Naive thymus-derived CD8-positive, alpha-beta T cell (primary cell): ENCODE results near the gene CAMKMT. TPM values are rescaled to one million over a fixed set of nuclear protein-coding genes. Genes with fewer than 3 reads are reported as not detected.

Experiments
- ATAC-seq, 2 donors: fragments of 150-1000 bp; cut with Tn5 transposase in 1 of 2; sonication (Bioruptor Pico), chemical (Tn5 transposase) in 1 of 2; 1 replicate in 1 of 2; 2 replicates in 1 of 2; pipeline ENCODE4 v1.10.0; 2021; ENCODE audit warnings: mild to moderate bottlenecking in 2 of 2, moderate library complexity in 2 of 2
- POLR2A ChIA-PET: fragments of 350-600 bp; sonication (Branson Sonifier 250); formaldehyde crosslinking; loops from one replicate; lab custom pipeline; 2021; ENCODE audit warnings: antibody characterized with exemption; lab: Charles Lee
- DNase-seq, 10 donors: peaks; one replicate each; pipeline versions ENCODE4 v3.0.0 to v3.0.0-alpha.2; 2020 to 2022
- H3K27ac Mint-ChIP-seq, 10 donors: one replicate each; pipeline ENCODE4 v1.8.0; 2020 to 2022; ENCODE audit warnings: mild to moderate bottlenecking in 10 of 10, mixed read lengths in 10 of 10, moderate library complexity in 4 of 10, inconsistent platforms in 1 of 10
- H3K27me3 Mint-ChIP-seq, 5 donors: one replicate each; pipeline ENCODE4 v1.8.0; 2021 to 2022; ENCODE audit warnings: mixed read lengths in 5 of 5
- H3K36me3 Mint-ChIP-seq, 3 donors: one replicate each; pipeline ENCODE4 v1.8.0; 2020 to 2022; ENCODE audit warnings: mixed read lengths in 3 of 3, mild to moderate bottlenecking in 2 of 3, inconsistent platforms in 1 of 3
- H3K4me1 Mint-ChIP-seq, 4 donors: one replicate each; pipeline ENCODE4 v1.8.0; 2021 to 2022; ENCODE audit warnings: mixed read lengths in 4 of 4
- H3K4me3 Mint-ChIP-seq, 10 donors: one replicate each; pipeline ENCODE4 v1.8.0; 2020 to 2022; ENCODE audit warnings: mild to moderate bottlenecking in 10 of 10, mixed read lengths in 10 of 10, moderate library complexity in 6 of 10, inconsistent platforms in 1 of 10
- H3K9me3 Mint-ChIP-seq, 9 donors: one replicate each; pipeline ENCODE4 v1.8.0; 2020 to 2022; ENCODE audit warnings: mixed read lengths in 9 of 9, mild to moderate bottlenecking in 3 of 9, inconsistent platforms in 1 of 9, moderate library complexity in 1 of 9
- polyA plus RNA-seq, 3 donors: library from polyadenylated mRNA; unstranded; fragments of 300-500 nt; fragmentation: Illumina TruSeq; gene quantifications; one replicate each; pipeline ENCODE4 v1.2.3, GENCODE V29; 2021
- total RNA-seq, 8 experiments: library from RNA in 2 of 8; stranded (reverse) in 2 of 8; gene quantifications; one replicate each; pipeline ENCODE4 v1.2.3 and lab custom pipeline; 2021 to 2026

The CAMKMT gene
- total and polyA plus RNA-seq, 5 experiments from 2014 or later = 17.1 to 22.9 (median 20.5) TPM

DNA sequence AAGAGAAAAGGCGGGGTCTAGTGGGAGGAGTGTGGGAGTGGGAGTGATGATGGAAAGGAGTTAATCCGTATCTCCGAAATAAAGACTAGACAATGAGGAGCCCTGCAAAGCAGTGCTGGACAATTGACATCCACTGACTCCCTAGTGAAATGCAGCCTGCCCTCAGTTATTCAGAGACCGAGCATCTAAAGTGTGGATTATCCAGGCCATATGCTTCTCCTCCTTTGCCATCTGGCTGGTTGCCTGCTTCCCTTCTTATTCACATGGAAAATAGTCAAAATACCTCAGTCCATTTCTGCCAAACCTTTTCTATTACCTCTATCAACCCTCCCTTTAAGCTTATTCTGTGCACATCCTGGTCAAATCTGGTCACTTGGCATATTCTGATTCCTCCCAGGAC is 291.0 kb downstream of the CAMKMT start:
- POLR2A ChIA-PET = no interaction called here

DNA sequence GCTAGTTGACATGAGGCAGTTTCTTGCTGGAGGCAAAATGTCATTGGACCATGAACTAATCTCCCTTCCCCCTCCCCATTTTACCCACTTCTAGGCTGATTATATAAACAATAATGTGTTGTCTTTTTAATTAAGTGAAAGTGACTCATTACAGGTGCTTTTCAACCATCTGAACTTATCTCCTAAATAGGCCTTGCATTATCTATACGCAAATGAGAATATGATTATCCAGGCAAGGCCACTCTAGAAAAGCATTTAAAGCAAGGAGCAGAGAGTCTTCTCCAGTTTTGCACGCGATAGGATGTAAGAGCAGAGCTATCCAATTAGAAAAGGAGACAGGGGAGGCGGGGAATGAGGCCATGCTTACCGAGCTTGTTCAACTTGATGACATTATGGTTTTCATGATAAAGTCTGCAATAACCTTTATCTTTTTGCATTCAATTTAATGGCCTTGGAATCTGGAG is 293.7 kb downstream of the CAMKMT start:
- peaks cover 0 to 7% (median 0%) of the 10 kb centered on the region in 4 donors for H3K4me1 Mint-ChIP-seq
- ATAC-seq = no peak
- H3K4me3 Mint-ChIP-seq = no peak overlapping the region
- DNase-seq = no peak
- H3K27me3 Mint-ChIP-seq = no peaks in the 10 kb centered on the region
- no peaks in the 10 kb centered on the region for H3K9me3 Mint-ChIP-seq
- H3K27ac Mint-ChIP-seq = no peak overlapping the region
- peaks cover 0 to 6% (median 0%) of the 10 kb centered on the region in 3 donors for H3K36me3 Mint-ChIP-seq
- POLR2A ChIA-PET = interaction anchor here (0.6 kb wide), 1 partner anchor 26 kb away, joined by 3 read pairs; no protein-coding TSS in a partner anchor

More for the DNA sequence above, 291.0 kb downstream of the CAMKMT start:
- ATAC-seq (no peak), DNase-seq (no peak)
- Mint-ChIP-seq H3K36me3 (no peaks in the 10 kb centered on the region), H3K27me3 (no peaks in the 10 kb centered on the region), H3K27ac (no peak overlapping the region), H3K4me1 (peaks cover 0 to 7% (median 0%) of the 10 kb centered on the region in 4 donors), H3K9me3 (no peaks in the 10 kb centered on the region), H3K4me3 (no peak overlapping the region)

DNA sequence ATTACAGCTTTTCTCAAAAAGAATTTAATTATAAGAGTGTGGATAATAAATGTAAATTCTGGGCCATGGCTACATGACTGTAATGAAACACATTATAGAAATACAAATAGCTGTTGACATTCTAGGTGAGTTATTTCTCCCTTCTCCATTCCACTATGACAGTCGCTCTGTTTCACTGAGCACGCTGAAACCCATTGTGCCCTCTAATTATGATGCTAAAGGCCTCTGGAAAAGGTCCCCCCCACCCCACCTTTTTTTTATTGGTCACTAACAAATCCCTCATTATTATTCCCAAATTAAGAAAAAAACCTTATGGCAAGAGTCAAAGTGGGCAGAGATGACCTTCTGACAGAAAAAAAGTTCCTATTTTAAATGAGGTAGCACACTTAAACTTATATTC is 294.7 kb downstream of the CAMKMT start:
- Mint-ChIP-seq H3K4me1 (peaks cover 0 to 7% (median 0%) of the 10 kb centered on the region in 4 donors), H3K36me3 (peaks cover 0 to 9% (median 0%) of the 10 kb centered on the region in 3 donors), H3K27ac (no peak overlapping the region), H3K27me3 (no peaks in the 10 kb centered on the region), H3K9me3 (no peaks in the 10 kb centered on the region), H3K4me3 (no peak overlapping the region)
- DNase-seq (no peak), ATAC-seq (no peak)
- POLR2A ChIA-PET = no interaction called here

DNA sequence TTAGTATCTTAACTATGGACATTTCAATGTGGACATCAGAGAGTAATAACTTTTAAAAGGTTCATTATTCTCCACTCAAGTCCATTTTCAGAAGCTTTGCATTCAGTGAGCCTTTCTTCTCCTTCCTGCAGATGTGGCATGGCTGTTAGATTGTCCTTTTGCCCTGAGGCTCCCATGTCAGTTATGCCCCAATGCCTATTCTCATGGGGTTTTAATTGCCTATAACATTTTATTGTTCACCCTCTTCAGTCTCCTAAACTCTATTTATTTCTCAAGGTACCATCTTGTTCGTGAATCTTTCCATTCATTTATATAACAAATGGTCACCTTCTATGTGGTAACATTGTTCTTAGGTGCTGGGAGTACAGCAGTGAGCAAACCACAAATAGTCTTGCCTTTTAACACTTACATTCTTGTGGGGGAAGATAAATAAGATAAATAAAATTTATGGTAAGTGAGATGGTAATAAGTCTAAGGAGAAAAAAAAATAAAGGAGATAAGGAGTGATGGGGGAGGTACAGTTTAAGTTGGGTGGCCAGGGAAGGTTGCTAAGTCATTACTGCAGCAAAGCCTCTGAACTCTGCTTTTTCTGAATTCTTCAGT is 301.8 kb downstream of the CAMKMT start:
- no peaks in the 10 kb centered on the region for H3K9me3 Mint-ChIP-seq

DNA sequence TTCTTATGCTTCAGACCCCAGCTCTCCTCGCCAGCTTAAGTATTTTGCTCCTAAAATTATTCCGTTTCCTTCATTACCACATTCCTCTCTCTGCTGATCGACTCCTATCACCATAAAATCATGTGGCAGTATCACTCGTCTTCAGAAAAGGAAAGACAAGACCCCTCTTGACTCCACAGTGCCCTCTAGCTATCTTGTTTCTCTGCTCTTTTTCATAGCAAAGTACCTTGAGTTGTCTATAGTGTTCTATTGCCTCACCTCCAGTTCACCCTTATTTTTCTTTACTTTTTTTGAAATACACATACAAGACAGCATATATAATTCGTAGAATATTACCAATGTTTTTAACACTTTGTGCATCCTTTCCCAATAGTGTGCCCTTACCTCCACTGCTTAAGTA is 306.6 kb downstream of the CAMKMT start:
- no peak for DNase-seq
- POLR2A ChIA-PET = no interaction called here
- no peaks in the 10 kb centered on the region for H3K27me3 Mint-ChIP-seq
- no peak for ATAC-seq
- no peak overlapping the region for H3K4me3 Mint-ChIP-seq
- no peaks in the 10 kb centered on the region for H3K9me3 Mint-ChIP-seq
- H3K36me3 Mint-ChIP-seq = peaks cover 0 to 8% (median 0%) of the 10 kb centered on the region in 3 donors
- H3K4me1 Mint-ChIP-seq = peaks cover 0 to 15% (median 3%) of the 10 kb centered on the region in 4 donors
- peak overlapping the region in 1 of 10 donors; percentile 56 for H3K27ac Mint-ChIP-seq

More for the DNA sequence above, 301.8 kb downstream of the CAMKMT start:
- POLR2A ChIA-PET = interaction anchor here (0.6 kb wide), 1 partner anchor 35 kb away, joined by 4 read pairs; no protein-coding TSS in a partner anchor
- Mint-ChIP-seq H3K27ac (no peak overlapping the region), H3K27me3 (no peaks in the 10 kb centered on the region), H3K36me3 (peaks cover 0 to 8% (median 4%) of the 10 kb centered on the region in 3 donors), H3K4me3 (no peak overlapping the region), H3K4me1 (peaks cover 0 to 8% (median 0%) of the 10 kb centered on the region in 4 donors)
- ATAC-seq = no peak
- DNase-seq = no peak

DNA sequence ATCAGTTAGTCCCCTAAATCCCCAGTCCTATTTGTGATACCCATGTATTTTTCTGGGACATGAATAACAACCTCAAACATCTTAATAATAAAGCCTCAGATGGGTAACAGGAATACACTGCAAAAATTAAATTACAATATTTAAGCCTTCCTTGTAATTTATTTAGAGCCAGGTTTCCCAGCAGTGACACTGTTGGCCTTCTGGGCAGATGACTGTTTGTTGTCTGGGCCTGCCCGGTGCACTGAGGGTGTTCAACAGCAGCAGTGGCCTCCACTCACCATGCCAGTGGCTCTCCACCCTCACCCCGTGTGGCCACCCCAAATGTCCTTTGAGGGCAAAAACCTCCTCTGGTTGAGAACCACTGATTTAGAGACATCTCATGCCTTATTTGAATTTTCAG is 309.5 kb downstream of the CAMKMT start:
- H3K27me3 Mint-ChIP-seq = no peaks in the 10 kb centered on the region
- peaks cover 0 to 17% (median 3%) of the 10 kb centered on the region in 4 donors for H3K4me1 Mint-ChIP-seq
- ATAC-seq (no peak), DNase-seq (no peak)
- H3K9me3 Mint-ChIP-seq = no peaks in the 10 kb centered on the region
- no peak overlapping the region for H3K4me3 Mint-ChIP-seq
- peak overlapping the region in 1 of 10 donors; percentile 72 for H3K27ac Mint-ChIP-seq
- peaks cover 0 to 8% (median 0%) of the 10 kb centered on the region in 3 donors for H3K36me3 Mint-ChIP-seq
- POLR2A ChIA-PET = no interaction called here

DNA sequence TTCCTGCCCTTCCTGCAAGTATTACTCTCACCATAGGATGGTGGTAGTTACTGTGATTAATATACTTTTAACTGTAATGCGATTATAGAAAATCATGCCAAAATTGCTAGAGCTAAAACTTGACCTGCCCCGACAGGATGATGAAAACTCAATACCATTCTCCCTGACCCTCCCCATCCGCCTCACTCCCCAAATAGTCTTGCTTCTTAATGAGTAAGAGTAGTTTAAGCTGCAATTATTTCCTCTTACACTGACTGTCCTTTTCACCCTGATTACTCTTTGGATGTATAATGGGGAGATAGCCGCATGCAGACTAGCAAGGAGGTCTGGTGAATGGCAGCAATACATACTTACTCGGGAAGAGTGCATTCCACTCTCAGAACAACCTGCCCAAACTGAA is 310.2 kb downstream of the CAMKMT start:
- no peaks in the 10 kb centered on the region for H3K9me3 Mint-ChIP-seq
- no peak overlapping the region for H3K4me3 Mint-ChIP-seq
- POLR2A ChIA-PET = no interaction called here
- H3K4me1 Mint-ChIP-seq = peaks cover 0 to 18% (median 3%) of the 10 kb centered on the region in 4 donors
- ATAC-seq (no peak), DNase-seq (no peak)
- H3K36me3 Mint-ChIP-seq = peaks cover 0 to 8% (median 2%) of the 10 kb centered on the region in 3 donors
- no peaks in the 10 kb centered on the region for H3K27me3 Mint-ChIP-seq
- H3K27ac Mint-ChIP-seq = no peak overlapping the region

DNA sequence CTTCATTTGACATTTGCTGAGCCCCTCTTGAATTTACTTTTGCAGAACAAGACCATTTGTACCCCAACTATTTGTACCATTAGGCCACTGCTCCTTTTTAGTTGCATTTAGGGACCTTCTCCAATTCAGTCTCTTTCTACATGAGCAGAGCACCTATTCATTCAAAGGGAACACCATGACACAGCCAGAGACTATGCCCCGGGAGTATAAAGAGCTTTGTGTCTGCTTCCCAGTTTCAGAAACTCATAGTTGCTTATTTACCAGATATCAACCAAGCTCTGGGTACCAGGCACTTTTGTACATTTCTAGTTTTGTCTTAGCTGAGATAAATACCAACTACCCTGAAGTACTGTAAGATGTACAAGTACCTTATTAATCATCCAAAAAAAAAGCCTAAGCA is 310.7 kb downstream of the CAMKMT start:
- H3K4me3 Mint-ChIP-seq = no peak overlapping the region
- POLR2A ChIA-PET = no interaction called here
- H3K27ac Mint-ChIP-seq = no peak overlapping the region
- H3K27me3 Mint-ChIP-seq = no peaks in the 10 kb centered on the region
- no peak for DNase-seq
- peaks cover 0 to 16% (median 3%) of the 10 kb centered on the region in 4 donors for H3K4me1 Mint-ChIP-seq
- H3K9me3 Mint-ChIP-seq = no peaks in the 10 kb centered on the region
- no peak for ATAC-seq
- H3K36me3 Mint-ChIP-seq = peaks cover 0 to 5% (median 3%) of the 10 kb centered on the region in 3 donors

DNA sequence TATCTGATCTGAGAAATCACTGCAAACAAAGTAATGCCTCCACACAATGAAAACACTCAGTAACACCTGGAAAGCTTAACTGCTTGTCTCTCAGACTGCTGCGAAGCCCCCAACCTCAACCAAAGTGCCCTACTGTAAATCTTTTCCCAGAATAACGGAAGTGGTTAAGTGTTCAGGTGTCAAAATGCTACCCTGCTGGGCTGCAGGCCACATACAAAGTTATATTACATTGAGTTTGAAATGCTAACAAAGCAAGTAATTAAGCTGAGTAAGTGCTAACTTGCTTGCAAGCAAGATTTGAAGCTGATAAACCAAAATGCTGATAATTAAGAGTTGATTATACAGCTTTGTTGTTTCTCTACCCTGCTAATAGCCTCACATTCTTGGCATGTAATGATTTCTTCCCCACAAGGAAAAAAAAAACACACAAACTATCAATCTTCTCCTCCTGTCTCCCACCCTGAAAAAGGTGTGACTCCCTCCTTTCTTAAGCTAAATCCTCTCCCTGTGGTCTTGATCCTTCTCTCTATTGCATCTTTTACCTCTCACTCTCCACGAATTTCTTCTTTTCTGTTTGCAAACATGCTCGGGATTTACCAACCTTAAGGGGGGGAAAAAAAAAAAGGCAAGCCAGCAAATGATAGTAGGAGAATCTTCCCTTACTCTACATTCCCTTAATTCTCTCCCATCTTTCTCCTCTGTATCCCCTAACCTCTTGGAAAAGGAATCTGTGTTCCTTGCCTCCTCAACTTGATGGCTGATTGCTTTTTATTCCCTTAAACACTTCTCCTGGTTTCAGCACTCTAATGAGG is 312.9 kb downstream of the CAMKMT start:
- Mint-ChIP-seq H3K27ac (peak overlapping the region in 3 of 10 donors; percentile 9 to 47 (median 38)), H3K4me3 (no peak overlapping the region)

DNA sequence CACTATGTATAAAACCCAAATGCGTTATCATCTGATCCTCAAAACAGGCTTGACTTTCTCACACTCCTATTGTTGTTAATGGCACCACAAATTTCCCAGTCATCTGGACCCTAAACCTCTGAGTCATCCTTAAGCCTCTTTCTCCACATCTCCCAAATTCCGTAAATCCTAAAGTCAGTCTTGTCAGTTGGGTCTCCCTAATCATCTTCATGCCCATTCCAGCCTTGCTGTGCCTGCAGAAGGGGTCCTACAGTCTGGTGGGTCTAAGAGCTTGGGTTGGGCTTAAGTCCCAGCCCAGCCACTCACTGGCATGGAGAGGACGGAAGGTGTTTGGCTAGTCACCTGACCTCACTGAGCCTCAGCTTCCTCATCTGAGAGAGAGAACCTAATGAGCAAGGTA is 314.6 kb downstream of the CAMKMT start:
- POLR2A ChIA-PET = no interaction called here
- H3K4me3 Mint-ChIP-seq = no peak overlapping the region
- DNase-seq (no peak), ATAC-seq (no peak)
- peaks cover 0 to 14% (median 3%) of the 10 kb centered on the region in 4 donors for H3K4me1 Mint-ChIP-seq
- no peaks in the 10 kb centered on the region for H3K27me3 Mint-ChIP-seq
- peaks cover 0 to 7% (median 3%) of the 10 kb centered on the region in 3 donors for H3K36me3 Mint-ChIP-seq
- no peaks in the 10 kb centered on the region for H3K9me3 Mint-ChIP-seq
- H3K27ac Mint-ChIP-seq = no peak overlapping the region

More for the DNA sequence above, 312.9 kb downstream of the CAMKMT start:
- Mint-ChIP-seq H3K9me3 (no peaks in the 10 kb centered on the region), H3K36me3 (peaks cover 0 to 3% (median 3%) of the 10 kb centered on the region in 3 donors), H3K27me3 (no peaks in the 10 kb centered on the region), H3K4me1 (peaks cover 0 to 14% (median 3%) of the 10 kb centered on the region in 4 donors)
- POLR2A ChIA-PET = no interaction called here
- DNase-seq (peak in 2 of 10 donors; percentile 7 to 30), ATAC-seq (peak in 1 of 2 donors; percentile 53)

DNA sequence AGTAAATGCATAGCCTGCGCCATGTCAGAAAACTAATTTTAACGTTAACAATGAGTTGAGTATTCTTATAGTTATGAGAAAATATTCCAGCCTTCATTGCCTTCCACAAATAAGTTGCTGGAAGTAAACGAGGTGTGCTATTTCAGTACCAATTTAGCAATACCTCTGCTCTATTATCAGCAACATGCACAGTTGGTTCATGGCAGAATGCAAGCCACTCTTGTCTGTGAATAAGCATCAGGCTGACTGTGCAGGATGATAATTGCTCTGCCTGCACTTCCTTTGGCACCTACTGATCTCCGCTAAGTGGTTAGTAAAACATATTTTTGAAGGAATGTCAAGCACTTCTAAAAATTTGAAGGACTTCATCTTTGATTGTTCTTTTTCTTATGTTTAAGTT is 317.8 kb downstream of the CAMKMT start:
- no peak overlapping the region for H3K4me3 Mint-ChIP-seq
- H3K36me3 Mint-ChIP-seq = peaks cover 0 to 7% (median 0%) of the 10 kb centered on the region in 3 donors

DNA sequence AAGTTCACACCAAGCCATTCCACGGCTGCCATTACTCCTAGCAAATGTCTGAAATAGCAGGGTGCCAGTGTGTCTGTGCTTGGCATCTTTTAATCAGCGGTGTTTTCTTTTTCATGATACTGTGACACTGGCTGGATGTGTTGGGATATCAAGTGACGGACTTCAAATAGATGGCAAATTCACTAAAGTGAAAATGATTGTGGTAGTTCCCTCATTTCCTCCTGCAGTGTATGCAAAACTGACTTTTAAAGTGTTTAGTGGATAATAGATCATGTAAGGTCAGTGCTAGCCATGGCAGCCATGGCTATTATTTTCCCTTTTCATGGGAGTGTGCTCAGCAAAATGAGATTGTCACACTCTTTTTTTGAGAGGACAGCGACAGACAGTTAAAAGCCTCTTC is 318.2 kb downstream of the CAMKMT start:
- POLR2A ChIA-PET = no interaction called here
- H3K4me3 Mint-ChIP-seq = no peak overlapping the region
- peaks cover 0 to 7% (median 0%) of the 10 kb centered on the region in 3 donors for H3K36me3 Mint-ChIP-seq
- peaks cover 0 to 6% (median 2%) of the 10 kb centered on the region in 4 donors for H3K4me1 Mint-ChIP-seq
- H3K27ac Mint-ChIP-seq = no peak overlapping the region
- no peaks in the 10 kb centered on the region for H3K9me3 Mint-ChIP-seq
- no peaks in the 10 kb centered on the region for H3K27me3 Mint-ChIP-seq
- DNase-seq = no peak
- no peak for ATAC-seq

More for the DNA sequence above, 317.8 kb downstream of the CAMKMT start:
- H3K4me1 Mint-ChIP-seq = peaks cover 0 to 4% (median under 1%) of the 10 kb centered on the region in 4 donors
- DNase-seq (no peak), ATAC-seq (no peak)
- no peaks in the 10 kb centered on the region for H3K9me3 Mint-ChIP-seq
- POLR2A ChIA-PET = no interaction called here
- H3K27ac Mint-ChIP-seq = no peak overlapping the region
- no peaks in the 10 kb centered on the region for H3K27me3 Mint-ChIP-seq
